NCI-H146 treated with DMSO at 0.1 percent for 48 hours (cell line): ENCODE data around the gene CBLN4.

Experiments used
- DNase-seq: peaks from one replicate; lab custom pipeline; 2025; ENCODE audit not compliant: unreplicated experiment; lab: John Stamatoyannopoulos, UW

The CBLN4 gene

DNA sequence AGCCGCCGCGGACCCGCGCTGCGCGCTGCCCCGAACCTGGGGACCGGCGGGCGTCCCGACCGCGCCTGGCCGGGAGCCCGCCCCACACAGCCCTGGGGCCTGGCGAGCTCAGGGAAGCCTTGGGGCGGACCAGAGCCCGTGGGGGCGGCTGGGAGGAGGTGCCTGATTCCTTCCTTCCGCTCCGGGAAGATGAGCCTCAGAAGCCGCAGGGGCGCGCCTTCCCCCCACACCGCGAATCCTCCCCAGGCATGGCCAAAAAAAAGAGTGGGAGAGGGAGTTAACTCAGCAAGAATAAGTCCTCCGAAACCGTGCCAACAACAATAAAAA, at the start of gene CBLN4:
Gene CBLN4, minus strand, starts transcription at position 131 of the 327 bp plus-strand sequence. CDS start 1,348 bp downstream, outside the sequence.
- no peak for DNase-seq

DNA sequence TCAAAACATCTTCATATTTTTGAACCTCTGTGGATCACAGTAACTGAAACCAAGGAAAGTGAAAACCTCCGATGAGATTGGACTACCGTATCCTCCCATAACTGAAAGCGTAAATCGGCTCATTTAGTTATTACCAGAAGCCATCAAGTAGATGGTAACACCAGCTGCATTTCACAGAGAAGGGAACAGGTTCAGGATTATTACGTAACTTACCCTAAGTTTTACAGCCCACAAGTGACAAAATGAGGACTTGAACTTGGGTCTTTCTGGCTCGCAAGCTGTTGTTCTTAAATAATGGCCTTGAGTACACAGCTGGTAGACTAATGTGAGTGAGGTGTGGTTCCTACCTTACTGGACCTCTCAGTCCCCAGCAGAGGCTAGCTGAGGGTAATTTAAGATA, 37.9 kb upstream of the CBLN4 start:
- no peak for DNase-seq

- DNase-seq = no peak
Observed at GRCh38 chr20:56032251-56032650, 26.9 kb upstream of the CBLN4 start.

DNA sequence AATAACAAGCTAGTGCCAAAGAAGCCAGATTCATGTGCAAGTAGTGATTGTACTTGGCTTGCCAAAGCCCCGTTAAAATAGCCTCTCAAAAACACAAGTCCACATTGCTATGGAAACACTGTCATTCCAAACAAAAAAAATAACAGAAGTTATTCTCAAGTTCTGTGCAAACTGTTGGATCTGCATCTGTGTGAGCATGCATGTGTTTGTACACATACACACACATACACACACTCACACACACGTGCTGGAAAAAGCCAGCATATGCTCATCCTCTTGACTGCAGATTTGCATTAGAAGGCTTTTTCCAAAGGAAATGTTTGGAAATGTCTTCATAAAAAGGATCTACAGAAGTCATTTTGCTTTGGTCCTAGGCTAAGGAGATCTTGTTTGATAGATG, 13.4 kb upstream of the CBLN4 start:
- DNase-seq = no peak

GRCh38 chr20:56018194-56018593, 12.9 kb upstream of the CBLN4 start:
- no peak for DNase-seq

DNA sequence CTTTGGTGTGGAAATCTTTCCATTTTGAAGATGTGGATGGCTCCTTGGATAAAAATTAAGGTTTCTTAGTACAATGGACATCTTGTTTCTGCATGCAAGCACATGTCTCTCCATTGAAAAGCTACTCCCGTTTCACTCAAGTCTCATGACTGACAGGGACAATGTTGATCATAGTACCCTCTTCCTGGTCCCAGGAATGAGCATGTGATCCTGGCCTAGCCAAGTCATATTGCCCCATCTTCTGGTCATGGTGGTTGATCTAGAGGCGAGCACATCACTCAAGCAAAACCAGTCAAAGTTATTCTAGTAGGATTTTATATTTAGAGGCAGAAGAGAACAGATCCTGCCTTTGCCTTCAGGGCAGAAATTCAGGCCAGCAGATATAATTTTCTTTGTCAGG, 12.2 kb upstream of the CBLN4 start:
- DNase-seq = no peak

DNA sequence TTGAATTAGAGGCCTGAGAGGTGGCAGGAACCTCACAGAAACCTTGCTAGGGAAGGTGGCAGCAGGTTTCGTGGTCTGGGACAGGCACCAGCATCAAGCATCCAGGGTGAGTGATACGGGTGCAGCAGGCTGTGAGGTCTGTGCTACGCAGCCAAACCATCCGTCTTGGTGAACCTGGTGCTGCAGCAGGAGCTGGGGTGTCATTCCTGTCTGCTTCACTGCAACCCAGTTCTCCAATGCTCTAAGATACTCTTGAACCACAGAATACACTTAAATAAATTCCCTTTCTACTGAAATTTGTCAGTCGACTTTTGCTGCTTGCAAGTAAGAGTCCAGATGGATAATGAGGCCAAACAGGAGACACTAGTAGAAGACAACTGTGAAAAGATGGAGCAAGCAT, 9.7 kb upstream of the CBLN4 start:
- no peak for DNase-seq

- no peak for DNase-seq
Observed at GRCh38 chr20:56014151-56014550, 8.8 kb upstream of the CBLN4 start.

DNA sequence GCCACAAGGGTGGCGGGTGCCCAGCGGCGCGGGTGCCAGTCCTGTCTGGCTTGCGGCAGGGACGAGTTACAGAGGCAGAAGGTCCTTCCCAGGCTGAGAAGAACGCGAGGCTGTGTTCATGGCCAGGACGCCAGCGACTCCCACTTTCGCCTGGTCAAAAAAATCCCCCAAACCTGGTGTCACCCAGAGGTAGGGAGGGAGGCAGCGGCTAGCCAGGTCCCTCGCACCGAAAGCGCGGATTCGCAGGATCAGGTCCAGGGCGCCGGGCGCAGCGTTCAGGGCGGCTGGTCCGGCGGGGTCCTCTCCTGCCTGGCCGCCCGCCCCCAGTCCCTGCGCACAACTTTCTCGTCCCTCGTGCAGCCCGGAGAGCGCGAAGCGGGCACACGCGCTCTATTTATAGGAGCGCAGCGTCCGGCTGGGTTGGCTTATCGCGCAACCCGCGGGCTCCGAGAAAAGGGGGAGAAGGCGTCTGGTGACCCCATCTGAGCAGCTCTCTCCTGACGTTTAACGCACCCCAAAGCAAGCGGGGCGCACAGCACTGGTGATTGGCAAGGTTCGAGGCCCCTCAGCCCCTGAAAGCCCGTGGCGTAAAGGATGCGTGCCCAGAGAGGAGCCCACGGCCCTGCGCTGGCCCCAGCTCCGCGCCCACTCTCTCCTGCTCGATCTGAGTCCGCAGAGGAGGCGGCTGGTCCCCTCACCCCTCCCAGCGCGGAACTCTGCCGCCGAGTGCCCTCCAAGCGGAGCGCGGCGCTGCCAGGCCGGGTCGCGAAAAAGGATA, 519 bp downstream of the CBLN4 start:
- DNase-seq = no peak

- no peak for DNase-seq
Observed at GRCh38 chr20:56004007-56004406, 1.3 kb downstream of the CBLN4 start.

DNA sequence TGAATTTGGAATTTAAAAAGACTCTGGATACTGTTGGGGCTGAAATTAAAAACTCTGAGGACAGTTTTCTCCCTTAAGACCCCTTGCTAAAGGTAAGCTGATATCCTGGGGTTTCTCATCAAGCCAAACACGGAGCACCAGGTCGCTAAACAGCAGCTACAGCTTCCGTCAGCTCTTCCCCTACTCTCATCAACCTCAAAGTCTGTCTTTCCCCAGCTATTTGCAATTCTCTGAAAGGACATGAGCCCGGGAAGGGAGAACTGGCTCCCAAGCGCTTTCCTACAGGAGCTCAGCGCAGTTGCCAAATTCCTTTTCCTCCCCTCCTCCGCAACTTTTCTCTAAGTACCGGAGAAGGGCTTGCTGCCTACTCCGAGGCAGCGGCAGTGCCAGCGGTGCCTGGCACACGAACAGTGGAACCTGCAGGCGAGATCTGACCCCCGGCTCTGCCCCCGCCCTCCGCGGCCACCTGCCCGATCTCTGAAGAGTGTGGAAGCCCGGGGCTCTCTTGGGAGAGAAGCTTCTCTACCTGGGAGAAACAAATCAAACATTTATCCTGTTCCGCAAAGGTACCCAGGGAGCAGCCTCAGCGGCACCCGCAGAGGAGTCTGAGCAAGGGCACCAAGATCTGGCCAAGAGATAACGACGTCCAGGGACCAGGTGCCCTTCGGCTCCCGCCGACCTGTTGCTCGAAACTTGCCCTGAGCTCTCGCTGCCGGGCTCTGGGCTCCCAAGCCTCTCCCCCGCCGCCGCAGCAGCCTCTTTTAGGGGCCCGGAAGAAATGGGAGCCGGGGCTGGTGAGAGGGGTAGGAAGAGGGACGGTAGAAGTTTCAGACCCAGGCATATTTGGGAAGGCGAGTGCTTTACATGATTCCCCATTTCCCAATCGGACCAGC, 2.2 kb downstream of the CBLN4 start:
- no peak for DNase-seq

- DNase-seq = no peak
Observed at GRCh38 chr20:56001890-56002289, 3.4 kb downstream of the CBLN4 start.

GRCh38 chr20:56001106-56001785, 4.1 kb downstream of the CBLN4 start:
- no peak for DNase-seq

DNA sequence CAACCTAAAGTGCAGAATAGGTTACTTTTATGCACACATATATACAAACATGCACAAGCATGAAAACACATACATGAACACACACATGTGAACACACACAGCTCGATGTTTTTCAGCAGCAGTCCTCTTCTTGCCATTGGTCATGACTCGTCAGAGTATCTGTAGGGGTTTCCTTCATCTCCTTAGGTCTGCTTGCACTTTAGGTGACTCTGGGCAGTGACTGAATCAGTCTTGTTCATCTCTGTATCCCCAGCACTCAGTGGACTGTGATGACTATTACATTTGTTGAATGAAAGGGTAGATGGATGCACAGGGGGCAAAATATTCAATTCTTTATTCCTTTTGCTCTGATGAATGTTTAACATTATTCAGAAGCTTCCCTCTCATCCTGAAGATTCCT, 26.8 kb downstream of the CBLN4 start:
- no peak for DNase-seq

GRCh38 chr20:55977690-55978459, 27.4 kb downstream of the CBLN4 start:
- DNase-seq = no peak

- no peak for DNase-seq
Observed at GRCh38 chr20:55974491-55975202, 30.7 kb downstream of the CBLN4 start.

DNA sequence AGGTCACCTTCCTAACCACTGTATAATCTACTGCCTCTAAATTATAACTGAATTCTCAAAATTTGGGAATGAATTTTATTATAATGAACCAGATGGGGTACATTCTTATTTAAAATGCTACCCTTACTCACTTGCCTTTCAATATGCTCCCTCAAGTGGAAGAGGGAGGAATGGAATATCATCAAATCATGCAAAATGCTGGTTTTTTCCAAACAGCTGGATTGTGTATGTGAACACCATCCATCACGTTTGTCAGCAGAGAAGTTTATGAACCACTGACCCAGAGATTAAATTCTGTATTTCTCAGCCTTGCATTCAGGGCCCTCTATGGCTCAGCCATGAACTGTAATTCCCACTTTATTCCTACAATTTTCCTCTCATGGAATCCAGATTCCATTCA, 40.5 kb downstream of the CBLN4 start:
- DNase-seq = no peak

DNA sequence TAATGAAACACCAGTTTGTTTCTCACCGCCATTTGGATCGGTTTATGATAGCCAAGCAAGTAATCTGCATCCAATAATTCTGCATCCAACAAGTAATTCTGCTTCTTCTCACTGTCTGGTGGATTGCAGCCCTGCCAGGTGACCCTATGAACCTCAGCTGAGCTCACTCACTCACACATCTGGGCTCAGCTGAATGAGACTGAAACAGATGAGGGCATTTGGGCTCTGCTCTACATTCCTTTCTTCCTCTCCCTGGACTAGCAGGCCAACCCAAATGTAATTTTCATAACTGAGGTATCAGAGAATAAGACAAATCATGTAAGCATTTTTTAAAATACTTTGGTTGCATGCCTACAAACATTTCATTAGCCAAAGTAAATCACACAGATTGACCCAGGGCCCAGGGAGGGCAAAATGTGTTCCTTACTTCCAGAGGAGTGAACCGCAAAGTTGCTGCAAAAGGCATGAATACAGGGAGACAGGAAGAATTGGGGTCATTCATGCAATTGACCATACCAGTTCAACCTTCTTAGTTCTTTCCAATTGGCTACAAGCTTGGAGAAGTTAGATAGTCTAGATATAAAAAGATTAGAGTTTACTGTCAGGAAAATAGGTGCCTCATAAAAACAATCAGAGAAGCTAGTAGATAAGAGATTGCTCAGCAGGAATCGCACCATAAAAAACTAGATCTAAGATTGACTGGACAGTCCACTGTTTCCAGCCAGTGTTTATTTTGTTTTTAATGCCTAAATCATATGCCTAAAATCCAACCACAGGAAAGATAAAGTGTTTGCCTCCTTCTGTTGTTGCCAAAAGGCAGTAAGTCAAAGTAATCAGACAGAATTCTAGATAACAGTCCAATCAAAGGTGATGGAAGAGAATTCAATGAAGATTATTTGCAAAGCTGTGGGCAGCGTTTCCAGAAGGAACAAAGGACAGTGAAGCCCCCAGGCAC, 43.7 kb downstream of the CBLN4 start:
- DNase-seq = no peak

DNA sequence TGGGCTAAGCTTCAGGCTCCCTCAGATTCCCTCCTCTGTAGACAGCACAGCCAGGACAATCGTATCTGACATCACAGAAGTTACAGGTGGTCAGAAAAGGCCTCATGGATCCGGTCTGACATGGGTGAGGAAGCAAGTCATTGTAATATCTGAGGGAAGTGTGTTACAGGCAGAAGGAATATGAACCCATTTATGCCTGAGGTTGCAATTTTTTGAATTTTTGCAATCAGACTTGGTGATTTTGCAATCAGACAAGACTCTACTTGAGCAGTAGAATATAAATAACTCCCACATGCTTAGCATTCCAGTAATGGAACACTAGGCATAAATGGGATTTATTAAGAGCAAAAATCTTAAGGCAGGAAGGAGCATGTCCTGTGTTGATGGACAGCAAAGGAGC, 52.1 kb downstream of the CBLN4 start:
- DNase-seq = no peak
